Mesodermal cell (in vitro differentiated cells): ENCODE results near the gene SENP7. TPM values are rescaled to one million over a fixed set of nuclear protein-coding genes. Genes with fewer than 3 reads are reported as not detected.
A peak's percentile ranks its signal among the peaks of the same experiment; 100 is the strongest.
"Not testable (repeated sequence)": the region's sequence is repeated elsewhere in the genome, so short reads cannot be mapped to it uniquely, and the experiment has no call there.

Source experiments
- H3K27ac ChIP-seq: 2 replicates; pipeline ENCODE4 v1.7.0; 2013; ENCODE audit warnings: mild to moderate bottlenecking, low read depth, low read length, moderate library complexity; ENCODE audit not compliant: severe bottlenecking
- H3K36me3 ChIP-seq: 2 replicates; pipeline ENCODE4 v1.7.1; 2013; ENCODE audit warnings: mild to moderate bottlenecking, low read length, moderate library complexity; ENCODE audit not compliant: control insufficient read depth, insufficient read depth
- H3K4me1 ChIP-seq: one replicate; pipeline ENCODE4 v1.7.1; 2013; ENCODE audit warnings: mild to moderate bottlenecking, low read length; ENCODE audit not compliant: insufficient read depth, control insufficient read depth, poor library complexity, severe bottlenecking
- H3K4me3 ChIP-seq: 2 replicates; pipeline ENCODE4 v1.7.0; 2013; ENCODE audit warnings: low read length, control low read depth, mild to moderate bottlenecking; ENCODE audit not compliant: insufficient read depth, poor library complexity, severe bottlenecking; ENCODE audit errors: extremely low read depth
- H3K9me3 ChIP-seq: 2 replicates; pipeline ENCODE4 v1.7.1; 2013; ENCODE audit warnings: mild to moderate bottlenecking, low read length, moderate library complexity; ENCODE audit not compliant: control insufficient read depth
- WGBS, 2 experiments: methylation state at CpG; one replicate each; pipeline ENCODE4 v1.1.5; 2013; ENCODE audit warnings: missing lambda C conversion rate in 2 of 2; ENCODE audit not compliant: insufficient coverage in 2 of 2; 5-methylcytosine and 5-hydroxymethylcytosine counted together
- polyA plus RNA-seq, 2 experiments: library from polyadenylated mRNA; stranded (reverse); fragments of 50-300 nt; gene quantifications; one replicate each; pipeline ENCODE4 v1.2.3, GENCODE V29; 2013

Gene SENP7
- polyA plus RNA-seq (2013, experiment 1 of 2), result 29.6 TPM
- 31.6 TPM for polyA plus RNA-seq (2013, experiment 2 of 2)

GRCh38 chr3:101512646-101513418, at the start of gene SENP7:
SENP7 (minus strand) TSS chr3:101513212; CDS start chr3:101513130, 82 bp downstream.
- Histone ChIP-seq H3K36me3 (no peaks in the 10 kb centered on the region), H3K27ac (peak within 1 kb of the TSS; percentile 78), H3K9me3 (peaks cover 7% of the 10 kb centered on the region), H3K4me1 (peaks cover 16% of the 10 kb centered on the region), H3K4me3 (peak within 1 kb of the TSS; percentile 74)
- WGBS, 2 experiments, result 0% methylated on average over 22 to 32 of the region's 54 CpGs

- H3K27ac ChIP-seq, result peak within 1 kb of the TSS; percentile 92
- no peaks in the 10 kb centered on the region for H3K4me1 ChIP-seq
- peak within 1 kb of the TSS; percentile 96 for H3K4me3 ChIP-seq
- WGBS, 2 experiments, result 0 to 1% methylated on average over 16 to 21 of the region's 35 CpGs
- no peaks in the 10 kb centered on the region for H3K9me3 ChIP-seq
- H3K36me3 ChIP-seq, result peaks cover 40% of the 10 kb centered on the region
These were observed 48.8 kb upstream of the SENP7 start, which contains the start of gene TRMT10C for GRCh38 chr3:101561630-101562328. TRMT10C (plus strand) TSS chr3:101561868; CDS start chr3:101564782, 2,914 bp downstream.

- H3K9me3 ChIP-seq, result no peaks in the 10 kb centered on the region
- no peaks in the 10 kb centered on the region for H3K36me3 ChIP-seq
- H3K4me3 ChIP-seq, result no peak overlapping the region
- H3K27ac ChIP-seq, result no peak overlapping the region
- no peaks in the 10 kb centered on the region for H3K4me1 ChIP-seq
- WGBS, 2 experiments, result 100% methylated on average over 1 of the region's 3 CpGs; no CpG with 5 or more reads in 1 of the 2 experiments
These were observed 43.1 kb upstream of the SENP7 start for GRCh38 chr3:101556064-101556463.

GRCh38 chr3:101553381-101553780, 40.4 kb upstream of the SENP7 start:
- H3K4me3 ChIP-seq, H3K9me3 ChIP-seq, H3K4me1 ChIP-seq, H3K27ac ChIP-seq, H3K36me3 ChIP-seq: not testable (repeated sequence)
- WGBS, 2 experiments, result 80 to 84% methylated on average over 4 to 5 of the region's 5 CpGs

GRCh38 chr3:101551359-101552081, 38.5 kb upstream of the SENP7 start:
- H3K27ac ChIP-seq, H3K4me3 ChIP-seq, H3K36me3 ChIP-seq, H3K4me1 ChIP-seq: not testable (repeated sequence)
- peaks cover 11% of the 10 kb centered on the region for H3K9me3 ChIP-seq
- WGBS, 2 experiments, result 98 to 99% methylated on average over 12 to 37 of the region's 50 CpGs

- no peak overlapping the region for H3K4me3 ChIP-seq
- no CpG with 5 or more reads among the region's 1 CpG for WGBS, 2 experiments
- H3K4me1 ChIP-seq, result no peaks in the 10 kb centered on the region
- H3K9me3 ChIP-seq, result peaks cover 11% of the 10 kb centered on the region
- H3K27ac ChIP-seq, result no peak overlapping the region
- H3K36me3 ChIP-seq, result no peaks in the 10 kb centered on the region
These were observed 36.5 kb upstream of the SENP7 start for GRCh38 chr3:101549473-101549872.

GRCh38 chr3:101548527-101549105, 35.6 kb upstream of the SENP7 start:
- Histone ChIP-seq H3K9me3 (peaks cover 11% of the 10 kb centered on the region), H3K36me3 (no peaks in the 10 kb centered on the region), H3K4me1 (no peaks in the 10 kb centered on the region), H3K4me3 (no peak overlapping the region), H3K27ac (no peak overlapping the region)
- WGBS, 2 experiments, result no CpG with 5 or more reads among the region's 2 CpGs

- H3K36me3 ChIP-seq, result no peaks in the 10 kb centered on the region
- no CpG with 5 or more reads among the region's 1 CpG for WGBS, 2 experiments
- no peak overlapping the region for H3K27ac ChIP-seq
These were observed 31.3 kb upstream of the SENP7 start for GRCh38 chr3:101544161-101544850.

GRCh38 chr3:101542957-101543356, 29.9 kb upstream of the SENP7 start:
- no peak overlapping the region for H3K4me3 ChIP-seq

More at GRCh38 chr3:101544161-101544850, 31.3 kb upstream of the SENP7 start:
- H3K9me3 ChIP-seq, result peaks cover 5% of the 10 kb centered on the region
- H3K4me3 ChIP-seq, result no peak overlapping the region
- no peaks in the 10 kb centered on the region for H3K4me1 ChIP-seq

GRCh38 chr3:101536955-101537354, 23.9 kb upstream of the SENP7 start:
- not testable (repeated sequence) for H3K9me3 ChIP-seq, H3K4me3 ChIP-seq, H3K27ac ChIP-seq, H3K36me3 ChIP-seq
- no CpG with 5 or more reads among the region's 1 CpG for WGBS, 2 experiments
- H3K4me1 ChIP-seq, result peaks cover 27% of the 10 kb centered on the region

More at GRCh38 chr3:101542957-101543356, 29.9 kb upstream of the SENP7 start:
- Histone ChIP-seq H3K27ac (no peak overlapping the region), H3K36me3 (no peaks in the 10 kb centered on the region), H3K4me1 (no peaks in the 10 kb centered on the region), H3K9me3 (peaks cover 5% of the 10 kb centered on the region)
